Bronchial smooth muscle cell (primary cell): ENCODE data around the gene CD320. TPM values are rescaled to one million over a fixed set of nuclear protein-coding genes. Genes with fewer than 3 reads are reported as not detected.

Source experiments
- total RNA-seq: library from RNA; depleted of rRNA; stranded (reverse); fragments of >200 nt; gene quantifications from 2 replicates; pipeline ENCODE4 v1.2.1, GENCODE V29; 2014

CD320 gene
- 10.7 and 22.9 TPM in 2 replicates for total RNA-seq

GRCh38 chr19:8307965-8308866 lies at the start of gene CD320:
TSS of gene CD320 (minus strand) at chr19:8308358. CDS start at chr19:8308290, 68 bp downstream.

GRCh38 chr19:8342684-8343482 lies 34.7 kb upstream of the CD320 start, which contains the start of gene KANK3:
TSS of gene KANK3 (minus strand) at chr19:8343262. CDS start at chr19:8337828, 5,434 bp downstream.

DNA sequence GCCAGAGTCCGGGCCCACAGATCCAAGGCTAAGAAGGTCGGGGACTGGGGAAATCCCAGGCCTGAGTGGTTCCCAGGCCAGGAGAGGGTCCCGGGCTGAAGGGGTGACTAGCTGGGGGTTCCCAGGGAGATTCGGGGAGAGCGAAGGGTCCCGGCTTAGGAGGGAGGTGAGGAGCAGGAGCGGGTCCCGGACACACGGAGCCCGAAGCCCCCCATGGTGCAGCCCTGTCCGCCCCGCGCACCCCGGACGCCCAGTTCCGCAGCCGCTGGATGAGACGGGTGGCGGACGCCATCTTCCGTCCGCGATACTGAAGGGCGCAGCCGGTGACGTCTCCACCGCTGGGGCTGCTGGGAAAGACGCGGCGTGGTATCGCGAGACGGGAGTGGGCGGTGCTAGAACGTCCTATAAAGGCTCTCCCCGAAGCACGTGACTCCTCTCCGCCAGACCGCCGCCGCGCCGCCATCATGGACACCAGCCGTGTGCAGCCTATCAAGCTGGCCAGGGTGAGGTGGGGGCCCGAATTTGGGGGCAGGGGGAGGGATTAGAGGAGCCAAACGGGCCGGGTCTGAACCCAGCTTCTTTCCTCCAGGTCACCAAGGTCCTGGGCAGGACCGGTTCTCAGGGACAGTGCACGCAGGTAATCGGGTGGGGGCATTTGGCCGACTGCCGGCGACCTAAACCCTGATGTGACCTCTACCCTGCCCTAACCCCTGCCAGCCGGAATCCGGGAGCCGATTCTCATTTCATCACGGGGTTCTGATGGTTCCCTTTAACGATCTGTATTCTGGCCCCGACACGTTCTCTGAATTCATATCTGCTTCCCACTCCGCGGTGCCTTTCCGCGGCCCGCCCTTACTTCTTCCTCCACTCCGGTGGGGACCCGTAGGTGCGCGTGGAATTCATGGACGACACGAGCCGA lies 13.2 kb upstream of the CD320 start, which contains the start of the genes NDUFA7 and RPS28:
TSS of gene NDUFA7 (minus strand) at position 309 of the 919 bp plus-strand sequence. CDS start at position 292, 17 bp downstream.
TSS of gene RPS28 (plus strand) at position 430 of the 919 bp plus-strand sequence. CDS start at position 465, 35 bp downstream.

Other genes with a start within 250 kb of the CD320 start
- gene FBN3, start 158.8 kb downstream of the CD320 start, total RNA-seq = not detected in 2 replicates
- gene CERS4, start 99.0 kb downstream of the CD320 start, total RNA-seq = 1.4 and 10.6 TPM in 2 replicates
- 26.0 and 27.7 TPM in 2 replicates for gene NDUFA7, start 13.0 kb upstream of the CD320 start, total RNA-seq
- gene RPS28, start 13.1 kb upstream of the CD320 start, total RNA-seq = 489 and 799 TPM in 2 replicates
- gene KANK3, start 34.9 kb upstream of the CD320 start, total RNA-seq = 0.16 and 0.26 TPM in 2 replicates
- 1.7 and 3.0 TPM in 2 replicates for gene ANGPTL4, start 55.8 kb upstream of the CD320 start, total RNA-seq
- gene RAB11B, start 82.0 kb upstream of the CD320 start, total RNA-seq = 73.1 and 78.3 TPM in 2 replicates
- 54.2 and 58.0 TPM in 2 replicates for gene MARCHF2, start 104.9 kb upstream of the CD320 start, total RNA-seq
- gene HNRNPM, start 136.6 kb upstream of the CD320 start, total RNA-seq = 52.8 and 55.5 TPM in 2 replicates
- gene PRAM1, start 194.3 kb upstream of the CD320 start, total RNA-seq = 0.16 TPM in 1 of 2 replicates, not detected in the other
- gene ZNF414, start 205.8 kb upstream of the CD320 start, total RNA-seq = 2.2 and 4.7 TPM in 2 replicates